Breast epithelium (tissue), 4 donors: Measurements from ENCODE around the gene ARHGEF2. TPM values are rescaled to one million over a fixed set of nuclear protein-coding genes. Genes with fewer than 3 reads are reported as not detected.

Experiments
- DNase-seq, 2 donors: peaks; one replicate each; pipeline ENCODE4 v3.0.0-alpha.2; 2019; ENCODE audit warnings: low spot score in 2 of 2
- H3K27ac ChIP-seq, 2 donors: fragments of 200-600 bp; sonication (generic) in 1 of 2; one replicate each; pipeline ENCODE4 v1.5.1; 2016 to 2019; ENCODE audit warnings: mild to moderate bottlenecking in 1 of 2
- H3K27me3 ChIP-seq, 2 donors: fragments of 200-600 bp; sonication (generic) in 1 of 2; one replicate each; pipeline versions ENCODE4 v1.5.1 to v1.6.0; 2017 to 2019; ENCODE audit warnings: control low read depth in 1 of 2, mild to moderate bottlenecking in 1 of 2
- H3K36me3 ChIP-seq: fragments of 200-600 bp; one replicate; pipeline ENCODE4 v1.5.1; 2019
- H3K4me1 ChIP-seq, 2 donors: fragments of 200-600 bp; sonication (generic); one replicate each; pipeline ENCODE4 v1.5.1; 2016 to 2019; ENCODE audit warnings: control low read depth in 1 of 2
- H3K4me3 ChIP-seq, 3 donors: fragments of 200-600 bp; sonication (generic); 1 replicate in 2 of 3; 2 replicates in 1 of 3; pipeline ENCODE4 v1.5.1; 2016 to 2019; ENCODE audit warnings: mild to moderate bottlenecking in 3 of 3, moderate library complexity in 2 of 3
- H3K9me3 ChIP-seq, 2 donors: fragments of 200-600 bp; sonication (generic) in 1 of 2; one replicate each; pipeline ENCODE4 v1.5.1; 2016 to 2019; ENCODE audit warnings: control low read depth in 1 of 2
- CTCF ChIP-seq, 3 donors: fragments of 450-650 bp; IDR thresholded peaks; one replicate each; pipeline ENCODE4 v1.5.1; 2016 to 2017; ENCODE audit warnings: antibody characterized with exemption in 3 of 3, mild to moderate bottlenecking in 3 of 3, moderate library complexity in 3 of 3
- POLR2A ChIP-seq: fragments of 450-650 bp; IDR thresholded peaks from one replicate; pipeline ENCODE4 v1.6.1; 2016; ENCODE audit warnings: antibody characterized with exemption, mild to moderate bottlenecking, moderate library complexity
- POLR2AphosphoS5 ChIP-seq, 3 donors: sonication (generic); formaldehyde crosslinking; IDR thresholded peaks; one replicate each; pipeline ENCODE4 v1.6.1; 2017; ENCODE audit warnings: antibody characterized with exemption in 3 of 3
- intact Hi-C: fragments of 100-400 bp; cut with DNase I; formaldehyde crosslinking; loops from one replicate; pipeline ENCODE4 v1.15.1; 2023; ENCODE audit warnings: low total_unique reads
- total RNA-seq, 3 donors: library from RNA; depleted of rRNA; stranded (reverse); fragments of >200 nt; gene quantifications; one replicate each; pipeline ENCODE4 v1.1.0, GENCODE V29; 2016

ARHGEF2 gene
- total RNA-seq, 3 donors from 2014 or later: 81.8 to 93.7 (median 90.4) TPM

DNA sequence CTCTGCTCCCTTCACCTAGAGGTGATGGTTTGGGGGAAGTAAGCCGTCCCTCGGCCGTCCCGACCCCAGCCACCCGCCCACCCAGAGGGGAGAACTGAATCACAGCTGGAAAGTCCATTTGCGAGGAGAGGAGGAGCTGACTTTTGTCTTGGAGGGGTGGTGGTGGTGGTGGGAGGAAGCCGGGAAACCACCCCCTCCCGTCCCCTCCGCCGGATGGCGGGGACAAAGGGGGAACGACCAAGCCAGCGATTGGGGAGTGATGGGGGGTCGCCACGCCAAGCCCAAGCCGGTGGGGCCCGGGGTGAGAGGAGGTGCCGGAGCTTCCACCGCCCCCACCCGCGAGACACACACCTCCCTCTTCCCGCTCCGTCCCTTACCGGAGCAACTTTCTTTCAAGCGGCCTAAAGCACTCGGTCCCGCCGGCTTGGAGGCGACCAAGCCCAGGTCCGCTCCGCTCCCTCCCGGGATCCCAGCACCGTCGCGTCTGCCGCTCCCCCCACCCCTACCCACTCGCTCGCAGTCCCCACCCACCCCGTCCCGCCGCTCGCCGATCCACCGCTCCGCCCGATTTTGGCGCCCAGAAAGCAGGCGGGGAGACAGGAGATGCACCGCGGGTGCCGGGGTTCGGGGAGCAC is 540 bp downstream of the ARHGEF2 start:
- peak in 1 of 2 donors; percentile 35 for DNase-seq
- Histone ChIP-seq H3K27ac (peak overlapping the region; percentile 96 to 99), H3K9me3 (no peaks in the 10 kb centered on the region), H3K36me3 (no peaks in the 10 kb centered on the region), H3K4me1 (peaks cover 20 to 36% of the 10 kb centered on the region in 2 donors), H3K27me3 (no peaks in the 10 kb centered on the region), H3K4me3 (peak overlapping the region; percentile 87 to 98 (median 95))
- no peak for TF ChIP-seq POLR2A
- intact Hi-C loops: no loop called here

GRCh38 chr1:155976913-155977689 is 1.2 kb downstream of the ARHGEF2 start:
- Histone ChIP-seq H3K4me1 (peaks cover 19 to 36% of the 10 kb centered on the region in 2 donors), H3K27ac (peak overlapping the region; percentile 96 to 99), H3K27me3 (no peaks in the 10 kb centered on the region), H3K9me3 (no peaks in the 10 kb centered on the region), H3K4me3 (peak overlapping the region; percentile 87 to 98 (median 95)), H3K36me3 (no peaks in the 10 kb centered on the region)
- no peak for DNase-seq
- TF ChIP-seq POLR2AphosphoS5 (IDR thresholded peaks at IDR 0.05) (no peak), CTCF (IDR thresholded peaks at IDR 0.05) (no peak), POLR2A (no peak)
- intact Hi-C loops: no loop called here

GRCh38 chr1:155976062-155976912 is 2.1 kb downstream of the ARHGEF2 start:
- DNase-seq: peak; percentile 67 to 72
- no peaks in the 10 kb centered on the region for H3K36me3 ChIP-seq
- peak overlapping the region; percentile 96 to 99 for H3K27ac ChIP-seq
- intact Hi-C loops: no loop called here
- peak overlapping the region; percentile 87 to 98 (median 95) for H3K4me3 ChIP-seq
- H3K9me3 ChIP-seq: no peaks in the 10 kb centered on the region
- TF ChIP-seq CTCF (IDR thresholded peaks at IDR 0.05): no peak
- no peak for TF ChIP-seq POLR2A
- TF ChIP-seq POLR2AphosphoS5 (IDR thresholded peaks at IDR 0.05): no peak
- peaks cover 12 to 37% of the 10 kb centered on the region in 2 donors for H3K4me1 ChIP-seq
- no peaks in the 10 kb centered on the region for H3K27me3 ChIP-seq

- H3K4me1 ChIP-seq: peaks cover 12 to 41% of the 10 kb centered on the region in 2 donors
- no peaks in the 10 kb centered on the region for H3K36me3 ChIP-seq
- no peaks in the 10 kb centered on the region for H3K9me3 ChIP-seq
- TF ChIP-seq POLR2AphosphoS5 (IDR thresholded peaks at IDR 0.05): peak in 1 of 3 donors; percentile 3
- TF ChIP-seq CTCF (IDR thresholded peaks at IDR 0.05): no peak
- DNase-seq: no peak
- H3K27ac ChIP-seq: peak overlapping the region; percentile 96 to 99
- intact Hi-C loops: no loop called here
- no peaks in the 10 kb centered on the region for H3K27me3 ChIP-seq
- peak overlapping the region; percentile 87 to 98 (median 95) for H3K4me3 ChIP-seq
Observed at GRCh38 chr1:155975375-155976061, 2.8 kb downstream of the ARHGEF2 start.
